ENCODE measurements around the gene CABP1. TPM values are rescaled to one million over a fixed set of nuclear protein-coding genes. Genes with fewer than 3 reads are reported as not detected.

Gene CABP1
- not detected in 2 replicates for total RNA-seq

GRCh38 chr12:120639771-120640721, at the start of gene CABP1:
TSS of gene CABP1 (plus strand) at chr12:120640626. CDS start at chr12:120640686, 60 bp downstream.

GRCh38 chr12:120686690-120687577, 46.5 kb downstream of the CABP1 start, which contains the start of gene MLEC:
TSS of gene MLEC (plus strand) at chr12:120687149. CDS start at chr12:120687297, 148 bp downstream.

GRCh38 chr12:120710031-120710804, 69.8 kb downstream of the CABP1 start, which contains the start of gene UNC119B:
TSS of gene UNC119B (plus strand) at chr12:120710458. CDS start at chr12:120710475, 17 bp downstream.

Other genes starting within 250 kb of the CABP1 start
- gene COX6A1, start 202.5 kb upstream of the CABP1 start, total RNA-seq, result 260 and 322 TPM in 2 replicates
- gene TRIAP1, start 194.2 kb upstream of the CABP1 start, total RNA-seq, result 16.2 and 27.6 TPM in 2 replicates
- gene GATC, start 194.2 kb upstream of the CABP1 start, total RNA-seq, result 13.3 and 16.9 TPM in 2 replicates
- gene SRSF9, start 170.9 kb upstream of the CABP1 start, total RNA-seq, result 132 and 154 TPM in 2 replicates
- 228 and 256 TPM in 2 replicates for gene DYNLL1, start 144.5 kb upstream of the CABP1 start, total RNA-seq
- gene COQ5, start 111.5 kb upstream of the CABP1 start, total RNA-seq, result 16.5 and 21.9 TPM in 2 replicates
- gene RNF10, start 106.3 kb upstream of the CABP1 start, total RNA-seq, result 114 and 200 TPM in 2 replicates
- gene POP5, start 59.2 kb upstream of the CABP1 start, total RNA-seq, result 9.8 and 38.4 TPM in 2 replicates
- gene MLEC, start 46.5 kb downstream of the CABP1 start, total RNA-seq, result 121 and 143 TPM in 2 replicates
- gene UNC119B, start 69.8 kb downstream of the CABP1 start, total RNA-seq, result 15.8 and 22.0 TPM in 2 replicates
- 7.2 and 9.4 TPM in 2 replicates for gene ACADS, start 85.2 kb downstream of the CABP1 start, total RNA-seq